Astrocyte (in vitro differentiated cells and primary cell): ENCODE data around the gene BTBD16. TPM values are rescaled to one million over a fixed set of nuclear protein-coding genes. Genes with fewer than 3 reads are reported as not detected.

Experiments
- DNase-seq: peaks from one replicate; pipeline ENCODE4 v3.0.0-alpha.2; 2010; ENCODE audit warnings: low read depth
- FAIRE-seq: peaks from 2 replicates; lab custom pipeline; 2011; peaks lifted over from hg19 to GRCh38; lab: Jason Lieb, UNC
- H2AFZ ChIP-seq: 2 replicates; pipeline ENCODE4 v1.6.0; 2012; ENCODE audit warnings: low read depth, low read length, inconsistent platforms
- H3K27ac ChIP-seq: 2 replicates; pipeline ENCODE4 v1.5.1; 2011; ENCODE audit warnings: low read depth, low read length, inconsistent platforms
- H3K27me3 ChIP-seq: 2 replicates; pipeline ENCODE4 v1.6.0; 2011; ENCODE audit warnings: low read length, inconsistent platforms; ENCODE audit not compliant: insufficient read depth
- H3K36me3 ChIP-seq: 2 replicates; pipeline ENCODE4 v1.5.1; 2011; ENCODE audit warnings: low read length, inconsistent platforms; ENCODE audit not compliant: insufficient read depth
- H3K4me1 ChIP-seq: 2 replicates; pipeline ENCODE4 v1.5.1; 2011; ENCODE audit warnings: low read length, inconsistent platforms; ENCODE audit not compliant: insufficient read depth
- H3K4me2 ChIP-seq: 2 replicates; pipeline ENCODE4 v1.6.0; 2012; ENCODE audit warnings: low read length, inconsistent platforms
- H3K4me3 ChIP-seq: 2 replicates; pipeline ENCODE4 v1.5.1; 2011; ENCODE audit warnings: low read depth, mild to moderate bottlenecking, low read length, inconsistent platforms; ENCODE audit not compliant: insufficient read depth
- H3K79me2 ChIP-seq: 2 replicates; pipeline ENCODE4 v1.6.0; 2012; ENCODE audit warnings: mild to moderate bottlenecking, low read length, inconsistent platforms; ENCODE audit not compliant: insufficient read depth
- H3K9ac ChIP-seq: 2 replicates; pipeline ENCODE4 v1.6.0; 2012; ENCODE audit warnings: mild to moderate bottlenecking, low read length, inconsistent platforms
- H3K9me3 ChIP-seq: 2 replicates; pipeline ENCODE4 v1.5.1; 2012; ENCODE audit warnings: low read depth, mild to moderate bottlenecking, low read length, inconsistent platforms; ENCODE audit not compliant: insufficient read depth
- H4K20me1 ChIP-seq: 2 replicates; pipeline ENCODE4 v1.6.0; 2012; ENCODE audit warnings: low read length, inconsistent platforms; ENCODE audit not compliant: insufficient read depth
- H3K27ac Mint-ChIP-seq: one replicate; pipeline ENCODE4 v1.8.0; 2021; ENCODE audit warnings: mild to moderate bottlenecking, mixed read lengths; ENCODE audit not compliant: unreplicated experiment
- H3K27me3 Mint-ChIP-seq: one replicate; pipeline ENCODE4 v1.8.0; 2021; ENCODE audit warnings: low read depth, mixed read lengths; ENCODE audit not compliant: unreplicated experiment
- H3K36me3 Mint-ChIP-seq: one replicate; pipeline ENCODE4 v1.8.0; 2021; ENCODE audit warnings: low read depth, mixed read lengths; ENCODE audit not compliant: unreplicated experiment
- H3K4me1 Mint-ChIP-seq: one replicate; pipeline ENCODE4 v1.8.0; 2021; ENCODE audit warnings: low read depth, mixed read lengths; ENCODE audit not compliant: unreplicated experiment
- H3K4me3 Mint-ChIP-seq: one replicate; pipeline ENCODE4 v1.8.0; 2021; ENCODE audit warnings: mild to moderate bottlenecking, moderate library complexity, mixed read lengths; ENCODE audit not compliant: unreplicated experiment
- H3K9me3 Mint-ChIP-seq: one replicate; pipeline ENCODE4 v1.8.0; 2021; ENCODE audit warnings: mild to moderate bottlenecking, mixed read lengths; ENCODE audit not compliant: unreplicated experiment
- EZH2 ChIP-seq: IDR thresholded peaks from 2 replicates; pipeline ENCODE4 v1.6.1; 2012; ENCODE audit warnings: mild to moderate bottlenecking, low read length, inconsistent platforms; ENCODE audit not compliant: insufficient read depth
- total RNA-seq: library from RNA; stranded (reverse); gene quantifications from 2 replicates; pipeline ENCODE4 v1.2.1, GENCODE V29; 2021
- TF ChIP-seq, protein P1 (sequence below): IDR thresholded peaks from 2 replicates; pipeline ENCODE4 v1.5.1; 2011; ENCODE audit warnings: low read depth, mild to moderate bottlenecking, inconsistent platforms, low read length, moderate library complexity; ENCODE audit not compliant: insufficient read depth

The BTBD16 gene
- total RNA-seq, 1 donor from 2014 or later = not detected

DNA sequence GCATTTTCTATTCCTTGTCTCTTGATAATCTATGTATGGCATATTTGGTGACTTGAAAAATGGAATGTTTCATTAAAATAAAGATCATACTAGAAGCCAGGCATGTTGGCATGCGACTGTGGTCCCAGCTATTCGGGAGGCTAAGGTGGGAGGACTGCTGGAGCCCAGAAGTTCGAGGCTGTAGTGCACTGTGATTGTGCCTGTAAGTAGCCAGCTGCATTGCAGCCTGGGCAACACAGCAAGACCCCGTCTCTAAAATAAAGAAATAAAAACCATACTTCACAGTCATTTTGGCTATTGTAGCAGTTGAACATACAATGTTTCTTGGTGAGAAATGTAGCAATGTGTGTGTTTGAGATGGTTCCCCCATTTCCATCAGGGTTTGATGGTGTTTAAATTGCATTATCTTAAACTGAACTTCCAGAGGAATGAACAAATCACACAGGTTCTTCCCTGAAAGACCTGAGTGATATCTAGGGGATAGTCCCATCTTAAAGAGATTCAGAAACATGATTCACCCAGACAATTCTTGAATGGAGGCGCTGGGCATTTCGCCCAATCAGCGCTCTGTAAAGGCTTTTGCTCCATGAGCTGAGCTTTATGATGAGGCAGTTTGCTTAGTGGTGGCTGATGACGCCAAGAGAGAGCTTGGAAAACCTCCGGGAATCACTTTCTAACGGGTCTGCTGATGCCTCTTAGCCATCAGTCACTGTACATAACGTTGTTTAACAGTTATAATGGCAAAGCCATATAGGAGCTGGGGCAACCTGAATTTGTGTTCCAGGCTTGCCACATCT, 19.4 kb upstream of the BTBD16 start:
- no peaks in the 10 kb centered on the region for H3K4me1 ChIP-seq
- Mint-ChIP-seq H3K36me3 (peaks cover 6% of the 10 kb centered on the region), H3K27ac (no peak overlapping the region), H3K27me3 (peaks cover 4% of the 10 kb centered on the region), H3K9me3 (no peaks in the 10 kb centered on the region), H3K4me3 (no peak overlapping the region), H3K4me1 (no peaks in the 10 kb centered on the region)
- FAIRE-seq (no peak), DNase-seq (peak; percentile 21)
- no peak overlapping the region for H3K4me2 ChIP-seq
- H4K20me1 ChIP-seq = no peaks in the 10 kb centered on the region
- H3K27ac ChIP-seq = no peak overlapping the region
- H3K27me3 ChIP-seq = no peaks in the 10 kb centered on the region
- no peaks in the 10 kb centered on the region for H3K79me2 ChIP-seq
- H3K4me3 ChIP-seq = no peak overlapping the region
- TF ChIP-seq, protein P1, sequence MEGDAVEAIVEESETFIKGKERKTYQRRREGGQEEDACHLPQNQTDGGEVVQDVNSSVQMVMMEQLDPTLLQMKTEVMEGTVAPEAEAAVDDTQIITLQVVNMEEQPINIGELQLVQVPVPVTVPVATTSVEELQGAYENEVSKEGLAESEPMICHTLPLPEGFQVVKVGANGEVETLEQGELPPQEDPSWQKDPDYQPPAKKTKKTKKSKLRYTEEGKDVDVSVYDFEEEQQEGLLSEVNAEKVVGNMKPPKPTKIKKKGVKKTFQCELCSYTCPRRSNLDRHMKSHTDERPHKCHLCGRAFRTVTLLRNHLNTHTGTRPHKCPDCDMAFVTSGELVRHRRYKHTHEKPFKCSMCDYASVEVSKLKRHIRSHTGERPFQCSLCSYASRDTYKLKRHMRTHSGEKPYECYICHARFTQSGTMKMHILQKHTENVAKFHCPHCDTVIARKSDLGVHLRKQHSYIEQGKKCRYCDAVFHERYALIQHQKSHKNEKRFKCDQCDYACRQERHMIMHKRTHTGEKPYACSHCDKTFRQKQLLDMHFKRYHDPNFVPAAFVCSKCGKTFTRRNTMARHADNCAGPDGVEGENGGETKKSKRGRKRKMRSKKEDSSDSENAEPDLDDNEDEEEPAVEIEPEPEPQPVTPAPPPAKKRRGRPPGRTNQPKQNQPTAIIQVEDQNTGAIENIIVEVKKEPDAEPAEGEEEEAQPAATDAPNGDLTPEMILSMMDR = no peak
- no peak for TF ChIP-seq EZH2
- peaks cover 2% of the 10 kb centered on the region for H3K36me3 ChIP-seq
- no peaks in the 10 kb centered on the region for H3K9me3 ChIP-seq
- H3K9ac ChIP-seq = no peak overlapping the region
- H2AFZ ChIP-seq = no peak overlapping the region

GRCh38 chr10:122252805-122253204, 18.3 kb upstream of the BTBD16 start:
- no peaks in the 10 kb centered on the region for H3K4me1 ChIP-seq
- H3K27ac Mint-ChIP-seq = no peak overlapping the region
- no peaks in the 10 kb centered on the region for H3K4me1 Mint-ChIP-seq
- H3K27ac ChIP-seq = no peak overlapping the region
- H3K79me2 ChIP-seq = no peaks in the 10 kb centered on the region
- no peak overlapping the region for H3K9ac ChIP-seq
- H3K9me3 Mint-ChIP-seq = no peaks in the 10 kb centered on the region
- H3K36me3 ChIP-seq = peaks cover 2% of the 10 kb centered on the region
- DNase-seq = peak; percentile 20
- H3K4me2 ChIP-seq = no peak overlapping the region
- peaks cover 2% of the 10 kb centered on the region for H3K27me3 Mint-ChIP-seq
- no peak for FAIRE-seq
- H3K4me3 Mint-ChIP-seq = no peak overlapping the region
- no peak overlapping the region for H2AFZ ChIP-seq
- no peaks in the 10 kb centered on the region for H3K9me3 ChIP-seq
- H4K20me1 ChIP-seq = no peaks in the 10 kb centered on the region
- H3K4me3 ChIP-seq = no peak overlapping the region
- no peak for TF ChIP-seq EZH2
- TF ChIP-seq, protein P1 = no peak
- H3K27me3 ChIP-seq = no peaks in the 10 kb centered on the region
- H3K36me3 Mint-ChIP-seq = peaks cover 6% of the 10 kb centered on the region

DNA sequence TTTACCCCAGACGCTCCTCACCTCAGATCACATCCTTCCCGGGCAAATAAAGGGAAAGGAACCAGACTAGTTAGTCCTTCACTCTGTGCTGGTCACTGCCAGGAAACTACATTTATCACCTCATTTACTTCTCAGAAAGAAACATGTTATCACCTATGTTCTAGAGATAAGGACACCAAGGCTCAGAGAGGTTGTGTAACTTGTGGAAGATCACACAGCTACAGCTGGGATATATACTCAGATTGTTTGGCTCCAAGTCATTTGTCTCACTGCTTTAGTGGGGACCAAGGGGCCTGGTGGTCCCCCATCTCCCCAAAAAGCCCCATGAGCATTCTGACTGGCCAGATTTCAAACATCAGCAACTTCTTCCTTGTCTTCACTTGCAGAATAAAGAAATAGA, 17.5 kb upstream of the BTBD16 start:
- no peak overlapping the region for H3K4me3 ChIP-seq
- TF ChIP-seq, protein P1 = no peak
- no peak for TF ChIP-seq EZH2
- Mint-ChIP-seq H3K9me3 (no peaks in the 10 kb centered on the region), H3K27ac (no peak overlapping the region), H3K4me3 (no peak overlapping the region), H3K4me1 (peaks cover 4% of the 10 kb centered on the region), H3K36me3 (peaks cover 5% of the 10 kb centered on the region), H3K27me3 (peaks cover 2% of the 10 kb centered on the region)
- no peaks in the 10 kb centered on the region for H3K79me2 ChIP-seq
- no peaks in the 10 kb centered on the region for H3K27me3 ChIP-seq
- H3K9ac ChIP-seq = no peak overlapping the region
- no peaks in the 10 kb centered on the region for H3K9me3 ChIP-seq
- peaks cover 2% of the 10 kb centered on the region for H3K36me3 ChIP-seq
- H3K4me2 ChIP-seq = no peak overlapping the region
- H4K20me1 ChIP-seq = no peaks in the 10 kb centered on the region
- no peak overlapping the region for H3K27ac ChIP-seq
- FAIRE-seq (no peak), DNase-seq (no peak)
- no peaks in the 10 kb centered on the region for H3K4me1 ChIP-seq
- no peak overlapping the region for H2AFZ ChIP-seq
